Esophagus muscularis mucosa (tissue), 4 donors: ENCODE measurements around the gene CRYZL1. TPM values are rescaled to one million over a fixed set of nuclear protein-coding genes. Genes with fewer than 3 reads are reported as not detected.

Source experiments
- DNase-seq: peaks from one replicate; pipeline ENCODE4 v3.0.0-alpha.2; 2017; ENCODE audit errors: extremely low spot score
- H3K27ac ChIP-seq, 4 donors: fragments of 200-600 bp; sonication (generic); replicated peaks in 1 of 4; 1 replicate in 3 of 4; 2 replicates in 1 of 4; pipeline ENCODE4 v1.5.1; 2016 to 2019; ENCODE audit warnings: mild to moderate bottlenecking in 1 of 4
- H3K27me3 ChIP-seq, 4 donors: fragments of 200-600 bp; sonication (generic); one replicate each; pipeline versions ENCODE4 v1.5.1 to v1.6.0; 2016 to 2019
- H3K36me3 ChIP-seq, 4 donors: fragments of 200-600 bp; sonication (generic); one replicate each; pipeline ENCODE4 v1.5.1; 2016 to 2019
- H3K4me1 ChIP-seq, 4 donors: fragments of 200-600 bp; sonication (generic); one replicate each; pipeline ENCODE4 v1.5.1; 2016 to 2019
- H3K4me3 ChIP-seq, 4 donors: fragments of 200-600 bp; sonication (generic); 1 replicate in 2 of 4; 2 replicates in 2 of 4; pipeline ENCODE4 v1.5.1; 2016 to 2019; ENCODE audit warnings: mild to moderate bottlenecking in 4 of 4, moderate library complexity in 1 of 4
- H3K9me3 ChIP-seq, 4 donors: fragments of 200-600 bp; sonication (generic); 1 replicate in 3 of 4; 2 replicates in 1 of 4; pipeline ENCODE4 v1.5.1; 2016 to 2019
- EP300 ChIP-seq: sonication (generic); formaldehyde crosslinking; IDR thresholded peaks from one replicate; pipeline ENCODE4 v1.6.1; 2017; ENCODE audit warnings: antibody characterized with exemption
- POLR2A ChIP-seq: fragments of 450-650 bp; IDR thresholded peaks from one replicate; pipeline ENCODE4 v1.6.1; 2017; ENCODE audit warnings: antibody characterized with exemption, moderate library complexity, mild to moderate bottlenecking, low read depth
- POLR2AphosphoS5 ChIP-seq, 2 donors: sonication (generic); formaldehyde crosslinking; IDR thresholded peaks; one replicate each; pipeline ENCODE4 v1.6.1; 2017; ENCODE audit warnings: antibody characterized with exemption in 2 of 2
- WGBS: methylation state at CpG from one replicate; pipeline ENCODE4 v1.1.5; 2018; 5-methylcytosine and 5-hydroxymethylcytosine counted together
- intact Hi-C: fragments of 100-400 bp; cut with DNase I; formaldehyde crosslinking; loops from one replicate; pipeline ENCODE4 v1.15.1; 2023
- total RNA-seq, 4 donors: library from RNA; depleted of rRNA; stranded (reverse); fragments of >200 nt; gene quantifications; one replicate each; pipeline versions ENCODE4 v1.1.0 to v1.2.1, GENCODE V29; 2016
- TF ChIP-seq, protein P1 (sequence below), 3 experiments: fragments of 200-600 bp in 2 of 3; fragments of 450-650 bp in 1 of 3; sonication (generic) in 2 of 3; IDR thresholded peaks; one replicate each; pipeline ENCODE4 v1.5.1; 2017 to 2019; ENCODE audit warnings: antibody characterized with exemption in 3 of 3, mild to moderate bottlenecking in 2 of 3, moderate library complexity in 1 of 3

CRYZL1 gene
- total RNA-seq, 4 donors from 2014 or later, result 26.8 to 40.3 (median 32.4) TPM

DNA sequence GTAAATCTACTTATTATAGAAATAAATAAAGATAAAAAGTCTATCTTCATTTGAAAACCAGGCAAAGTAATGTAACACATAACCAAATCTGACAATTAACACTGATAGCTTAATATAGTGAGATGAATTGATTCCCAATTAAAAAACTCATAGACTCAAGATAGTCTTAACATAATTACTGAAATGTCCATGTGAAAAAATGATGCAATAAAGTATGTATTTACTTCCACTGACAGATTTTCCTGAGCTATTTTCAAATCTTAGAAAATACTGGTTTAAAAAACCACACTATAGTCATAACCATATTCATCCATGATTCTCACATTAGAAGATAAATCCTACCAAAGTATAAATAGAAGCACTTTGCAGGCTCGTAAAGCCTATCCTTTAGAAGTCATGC is 43.5 kb downstream of the CRYZL1 start:
- no peak overlapping the region for H3K27ac ChIP-seq
- H3K27me3 ChIP-seq, result no peaks in the 10 kb centered on the region
- TF ChIP-seq, protein P1, sequence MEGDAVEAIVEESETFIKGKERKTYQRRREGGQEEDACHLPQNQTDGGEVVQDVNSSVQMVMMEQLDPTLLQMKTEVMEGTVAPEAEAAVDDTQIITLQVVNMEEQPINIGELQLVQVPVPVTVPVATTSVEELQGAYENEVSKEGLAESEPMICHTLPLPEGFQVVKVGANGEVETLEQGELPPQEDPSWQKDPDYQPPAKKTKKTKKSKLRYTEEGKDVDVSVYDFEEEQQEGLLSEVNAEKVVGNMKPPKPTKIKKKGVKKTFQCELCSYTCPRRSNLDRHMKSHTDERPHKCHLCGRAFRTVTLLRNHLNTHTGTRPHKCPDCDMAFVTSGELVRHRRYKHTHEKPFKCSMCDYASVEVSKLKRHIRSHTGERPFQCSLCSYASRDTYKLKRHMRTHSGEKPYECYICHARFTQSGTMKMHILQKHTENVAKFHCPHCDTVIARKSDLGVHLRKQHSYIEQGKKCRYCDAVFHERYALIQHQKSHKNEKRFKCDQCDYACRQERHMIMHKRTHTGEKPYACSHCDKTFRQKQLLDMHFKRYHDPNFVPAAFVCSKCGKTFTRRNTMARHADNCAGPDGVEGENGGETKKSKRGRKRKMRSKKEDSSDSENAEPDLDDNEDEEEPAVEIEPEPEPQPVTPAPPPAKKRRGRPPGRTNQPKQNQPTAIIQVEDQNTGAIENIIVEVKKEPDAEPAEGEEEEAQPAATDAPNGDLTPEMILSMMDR (IDR thresholded peaks at IDR 0.05), result no peak
- TF ChIP-seq POLR2AphosphoS5 (IDR thresholded peaks at IDR 0.05) (no peak), EP300 (no peak), POLR2A (no peak)
- no peaks in the 10 kb centered on the region for H3K4me1 ChIP-seq
- DNase-seq, result no peak
- H3K9me3 ChIP-seq, result no peaks in the 10 kb centered on the region
- intact Hi-C loops, result no loop called here
- H3K36me3 ChIP-seq, result peaks cover 62 to 94% (median 72%) of the 10 kb centered on the region in 4 donors
- no peak overlapping the region for H3K4me3 ChIP-seq
- 71% methylated on average over 1 of the region's 1 CpG for WGBS

DNA sequence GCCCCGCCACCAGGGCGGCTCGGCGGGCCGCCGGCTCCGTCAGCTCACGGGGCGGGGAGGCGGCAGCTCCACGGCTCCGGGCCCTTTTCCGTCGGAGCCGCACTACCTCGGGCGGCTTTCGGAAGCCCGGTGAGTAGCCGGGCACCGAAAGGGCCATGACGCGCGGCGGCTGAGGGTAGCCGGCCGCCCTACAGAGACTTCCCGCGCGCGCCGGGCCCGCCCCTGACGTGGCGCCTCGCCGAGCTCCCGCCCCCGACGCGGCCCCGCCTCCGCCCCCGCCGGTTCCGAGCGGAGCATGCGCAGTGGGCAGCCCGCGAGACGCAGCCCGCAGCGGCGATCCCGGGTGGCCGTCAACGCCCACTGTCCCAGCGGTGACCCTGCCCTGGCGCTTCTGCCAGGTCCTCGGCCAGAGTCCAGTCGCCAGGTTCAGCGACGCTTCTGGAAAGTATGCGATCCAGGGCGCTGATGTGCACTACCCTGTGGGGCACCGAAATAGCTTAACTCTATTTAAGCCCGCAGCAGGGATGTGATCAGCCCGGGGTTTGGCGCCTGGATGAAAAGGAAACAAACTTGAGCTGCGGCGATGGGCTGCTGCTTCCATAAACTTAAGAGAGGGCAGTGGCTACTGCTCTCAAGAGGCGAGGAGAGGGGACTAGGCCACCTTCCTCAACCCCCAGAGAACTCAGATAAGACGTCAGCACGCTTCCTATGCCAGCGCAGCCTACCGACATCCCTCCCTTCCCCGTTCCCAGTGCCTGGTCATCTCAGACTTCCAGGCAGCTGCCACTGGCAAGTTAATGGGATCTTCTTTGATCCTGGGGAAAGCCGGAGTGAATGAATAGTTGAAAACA is 52.8 kb downstream of the CRYZL1 start, which contains the start of gene DONSON:
TSS of gene DONSON (minus strand) at position 200 of the 851 bp plus-strand sequence. CDS start at position 157, 43 bp downstream.
- TF ChIP-seq, protein P1 (IDR thresholded peaks at IDR 0.05), result peak in 2 of 3 experiments; percentile 16 to 19
- TF ChIP-seq POLR2AphosphoS5 (IDR thresholded peaks at IDR 0.05) (peak; percentile 66 to 79), POLR2A (no peak), EP300 (no peak)
- DNase-seq, result peak; percentile 94
- WGBS, result 5% methylated on average over 4 of the region's 78 CpGs
- H3K9me3 ChIP-seq, result no peaks in the 10 kb centered on the region
- peaks cover 0 to 11% (median 8%) of the 10 kb centered on the region in 4 donors for H3K36me3 ChIP-seq
- no peaks in the 10 kb centered on the region for H3K27me3 ChIP-seq
- H3K4me3 ChIP-seq, result peak within 1 kb of the TSS; percentile 68 to 93 (median 78)
- intact Hi-C loops, result loop anchor here (5.0 kb wide), 1 partner anchor 41 kb away; no protein-coding TSS in a partner anchor
- H3K4me1 ChIP-seq, result peaks cover 7 to 17% (median 13%) of the 10 kb centered on the region in 4 donors
- H3K27ac ChIP-seq, result peak within 1 kb of the TSS; percentile 83 to 96 (median 90)

DNA sequence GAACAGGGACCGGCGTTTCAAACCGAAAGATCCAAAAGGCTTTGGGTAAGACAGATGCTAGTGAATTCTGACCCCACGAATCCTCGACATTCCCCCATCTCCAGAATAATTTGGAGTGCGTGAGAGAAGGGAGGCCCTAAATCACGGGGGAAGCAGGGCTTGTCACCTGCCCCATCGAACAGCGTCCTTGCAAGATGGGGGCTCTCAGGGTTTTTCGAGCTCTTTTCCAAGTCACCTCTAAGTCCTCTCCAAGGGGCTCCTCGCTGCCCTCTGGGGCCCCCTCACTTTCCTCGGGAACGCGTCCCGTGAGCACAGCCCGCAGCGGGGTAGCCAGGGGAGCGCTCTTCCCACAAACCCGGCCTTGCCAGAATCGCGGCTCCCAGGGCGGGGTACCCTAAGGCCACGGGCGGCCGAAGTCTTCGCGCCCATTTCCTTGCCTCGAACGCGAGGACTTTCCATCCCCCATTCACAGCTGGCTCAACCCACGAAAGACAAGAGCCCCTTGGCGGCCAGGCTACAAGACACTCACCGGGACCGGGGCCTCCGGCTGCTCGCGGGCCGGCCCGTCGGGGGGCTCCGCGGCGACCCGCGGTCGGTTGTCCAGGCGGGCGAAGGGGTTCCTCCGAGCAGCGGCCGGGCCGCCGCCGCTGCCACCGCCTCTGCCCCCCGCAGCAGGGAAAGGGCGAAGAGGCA is 53.6 kb downstream of the CRYZL1 start:
- no peak for TF ChIP-seq EP300
- TF ChIP-seq POLR2AphosphoS5 (IDR thresholded peaks at IDR 0.05), result peak in 1 of 2 donors; percentile 8
- DNase-seq, result no peak
- Histone ChIP-seq H3K4me3 (peak overlapping the region; percentile 68 to 93 (median 78)), H3K36me3 (peaks cover 0 to 5% (median 2%) of the 10 kb centered on the region in 4 donors), H3K27ac (peak overlapping the region; percentile 83 to 96 (median 90)), H3K9me3 (no peaks in the 10 kb centered on the region), H3K4me1 (peaks cover 7 to 17% (median 13%) of the 10 kb centered on the region in 4 donors), H3K27me3 (no peaks in the 10 kb centered on the region)
- under 1% methylated on average over 15 of the region's 57 CpGs for WGBS
- intact Hi-C loops, result loop anchor here (5.0 kb wide), 1 partner anchor 41 kb away; no protein-coding TSS in a partner anchor

DNA sequence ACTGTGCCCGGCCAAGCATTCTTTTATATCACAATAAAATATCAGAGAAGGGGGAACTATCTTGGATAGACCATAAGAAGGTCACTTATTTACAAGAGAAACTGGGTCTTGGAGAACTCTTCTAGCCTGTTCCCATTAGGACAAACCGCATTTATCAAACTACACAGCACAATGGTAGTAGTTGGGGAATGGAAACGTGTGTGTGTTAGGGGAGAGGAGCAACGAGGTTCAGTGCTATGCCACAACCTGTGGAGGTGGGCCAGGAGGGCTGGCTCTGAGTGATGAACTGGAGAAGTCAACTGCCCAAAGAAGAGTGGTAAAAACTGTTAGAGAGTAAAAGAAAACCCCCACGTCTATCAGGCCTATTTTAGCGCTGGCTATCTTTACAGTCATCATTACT is 54.6 kb downstream of the CRYZL1 start:
- TF ChIP-seq POLR2AphosphoS5 (IDR thresholded peaks at IDR 0.05) (no peak), POLR2A (no peak), EP300 (no peak)
- TF ChIP-seq, protein P1 (IDR thresholded peaks at IDR 0.05), result no peak
- Histone ChIP-seq H3K4me3 (no peak overlapping the region), H3K9me3 (no peaks in the 10 kb centered on the region), H3K27ac (no peak overlapping the region), H3K36me3 (no peaks in the 10 kb centered on the region), H3K4me1 (peaks cover 7 to 17% (median 13%) of the 10 kb centered on the region in 4 donors), H3K27me3 (no peaks in the 10 kb centered on the region)
- 78% methylated on average over 6 of the region's 6 CpGs for WGBS
- DNase-seq, result no peak
- intact Hi-C loops, result loop anchor here (5.0 kb wide), 1 partner anchor 40 kb away; no protein-coding TSS in a partner anchor
